ENCODE data around the gene SLC37A3. TPM values are rescaled to one million over a fixed set of nuclear protein-coding genes. Genes with fewer than 3 reads are reported as not detected.
"Not testable (repeated sequence)": the region's sequence is repeated elsewhere in the genome, so short reads cannot be mapped to it uniquely, and the experiment has no call there.

SLC37A3 gene
- total RNA-seq, 1 donor, result 79.0 TPM

DNA sequence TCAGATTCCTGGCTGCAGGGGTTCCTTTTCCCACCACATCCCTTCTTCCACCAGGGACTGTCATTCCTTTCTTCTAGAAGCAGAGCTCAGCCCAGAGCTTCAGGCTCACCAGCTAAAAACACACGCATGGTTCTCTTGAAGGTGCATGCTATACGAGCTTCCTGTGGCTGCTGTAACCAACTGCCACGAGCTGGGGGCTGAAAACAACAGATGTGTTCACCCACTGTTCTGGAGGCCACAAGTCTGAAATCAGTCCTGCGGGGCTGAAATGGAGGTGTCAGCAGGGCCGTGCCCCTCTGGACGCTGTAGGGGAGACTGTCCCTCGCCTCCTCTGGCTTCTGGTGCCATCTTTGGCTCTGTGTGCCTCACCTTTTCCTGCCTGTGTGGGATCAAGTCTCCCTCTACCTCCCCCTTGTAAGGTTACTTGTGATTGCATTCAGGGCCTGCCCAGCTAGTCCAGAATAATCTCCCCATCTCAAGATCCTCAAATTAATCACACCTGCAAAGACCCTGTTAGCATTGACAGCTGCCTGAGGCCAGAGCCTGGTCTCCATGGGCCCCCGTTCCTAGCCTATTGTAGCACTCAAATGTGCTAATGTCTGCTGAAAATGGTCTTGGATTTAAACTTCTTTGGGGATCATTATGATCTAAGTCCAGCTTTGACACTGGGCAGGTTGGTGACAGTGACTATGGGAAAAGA, 19.3 kb upstream of the SLC37A3 start:
- H3K4me3 ChIP-seq (ENCODE audit: low read depth, low read length), result no peak overlapping the region
- DNase-seq (ENCODE audit: low read depth), result no peak
- TF ChIP-seq, protein P1, sequence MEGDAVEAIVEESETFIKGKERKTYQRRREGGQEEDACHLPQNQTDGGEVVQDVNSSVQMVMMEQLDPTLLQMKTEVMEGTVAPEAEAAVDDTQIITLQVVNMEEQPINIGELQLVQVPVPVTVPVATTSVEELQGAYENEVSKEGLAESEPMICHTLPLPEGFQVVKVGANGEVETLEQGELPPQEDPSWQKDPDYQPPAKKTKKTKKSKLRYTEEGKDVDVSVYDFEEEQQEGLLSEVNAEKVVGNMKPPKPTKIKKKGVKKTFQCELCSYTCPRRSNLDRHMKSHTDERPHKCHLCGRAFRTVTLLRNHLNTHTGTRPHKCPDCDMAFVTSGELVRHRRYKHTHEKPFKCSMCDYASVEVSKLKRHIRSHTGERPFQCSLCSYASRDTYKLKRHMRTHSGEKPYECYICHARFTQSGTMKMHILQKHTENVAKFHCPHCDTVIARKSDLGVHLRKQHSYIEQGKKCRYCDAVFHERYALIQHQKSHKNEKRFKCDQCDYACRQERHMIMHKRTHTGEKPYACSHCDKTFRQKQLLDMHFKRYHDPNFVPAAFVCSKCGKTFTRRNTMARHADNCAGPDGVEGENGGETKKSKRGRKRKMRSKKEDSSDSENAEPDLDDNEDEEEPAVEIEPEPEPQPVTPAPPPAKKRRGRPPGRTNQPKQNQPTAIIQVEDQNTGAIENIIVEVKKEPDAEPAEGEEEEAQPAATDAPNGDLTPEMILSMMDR (IDR thresholded peaks at IDR 0.05; ENCODE audit: insufficient read depth, low read depth, low read length), result no peak

DNA sequence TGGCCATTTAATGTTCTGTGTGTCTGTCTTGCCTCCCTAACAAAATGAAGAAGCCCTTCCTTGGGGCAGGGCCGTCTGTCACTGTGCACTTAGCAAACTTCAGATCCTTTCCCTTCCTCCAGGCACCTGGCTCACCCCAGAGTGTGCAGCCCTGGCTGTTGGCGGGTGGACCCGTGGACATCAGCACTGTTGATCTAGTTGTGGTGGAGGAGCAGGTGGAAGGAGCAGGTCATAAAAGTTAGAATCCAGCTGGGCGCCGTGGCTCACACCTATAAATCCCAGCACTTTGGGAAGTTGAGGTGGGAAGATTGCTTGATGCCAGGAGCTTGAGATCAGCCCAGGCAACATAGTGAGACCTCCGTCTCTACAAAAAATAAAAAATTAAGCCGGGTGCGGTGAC, 18.2 kb upstream of the SLC37A3 start:
- TF ChIP-seq, protein P1 (IDR thresholded peaks at IDR 0.05; ENCODE audit: insufficient read depth, low read depth, low read length), result no peak
- H3K4me3 ChIP-seq (ENCODE audit: low read depth, low read length), result no peak overlapping the region
- no peak for DNase-seq (ENCODE audit: low read depth)

DNA sequence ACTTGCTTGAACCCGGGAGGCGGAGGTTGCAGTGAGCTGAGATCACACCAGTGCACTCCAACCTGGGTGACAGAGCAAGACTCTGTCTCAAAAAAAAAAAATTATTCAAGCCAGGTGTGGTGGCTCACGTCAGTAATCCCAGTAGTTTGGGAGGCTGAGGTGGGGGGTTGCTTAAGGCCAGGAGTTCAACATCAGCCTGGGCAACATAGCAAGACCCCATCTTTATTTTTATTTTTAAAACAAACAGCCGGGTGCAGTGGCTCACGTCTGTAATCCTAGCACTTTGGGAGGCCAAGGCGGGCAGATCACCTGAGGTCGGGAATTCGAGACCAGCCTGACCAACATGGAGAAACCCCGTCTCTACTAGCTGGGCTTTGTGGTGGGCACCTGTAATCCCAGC, 17.5 kb upstream of the SLC37A3 start:
- H3K4me3 ChIP-seq (ENCODE audit: low read depth, low read length); DNase-seq (ENCODE audit: low read depth): not testable (repeated sequence)

DNA sequence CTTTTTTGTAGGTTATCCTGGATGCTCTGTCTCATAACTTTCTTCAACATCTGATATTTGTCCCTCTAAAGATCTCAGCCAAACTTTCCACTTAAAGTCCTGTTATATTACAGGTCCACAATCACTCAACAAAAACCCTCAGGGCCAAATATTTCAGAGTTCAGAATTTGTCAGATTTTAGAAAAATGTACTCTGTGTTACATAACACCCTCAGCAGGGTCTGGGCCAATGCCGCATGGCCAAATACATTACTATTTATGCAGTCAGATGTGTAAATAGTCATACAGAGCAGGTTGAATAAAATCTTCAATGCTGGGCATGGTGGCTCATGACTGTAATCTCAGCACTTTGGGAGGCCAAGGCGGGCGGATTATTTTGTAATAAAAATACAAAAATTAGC, 17.0 kb upstream of the SLC37A3 start:
- no peak for DNase-seq (ENCODE audit: low read depth)
- no peak overlapping the region for H3K4me3 ChIP-seq (ENCODE audit: low read depth, low read length)
- TF ChIP-seq, protein P1 (IDR thresholded peaks at IDR 0.05; ENCODE audit: insufficient read depth, low read depth, low read length), result no peak

DNA sequence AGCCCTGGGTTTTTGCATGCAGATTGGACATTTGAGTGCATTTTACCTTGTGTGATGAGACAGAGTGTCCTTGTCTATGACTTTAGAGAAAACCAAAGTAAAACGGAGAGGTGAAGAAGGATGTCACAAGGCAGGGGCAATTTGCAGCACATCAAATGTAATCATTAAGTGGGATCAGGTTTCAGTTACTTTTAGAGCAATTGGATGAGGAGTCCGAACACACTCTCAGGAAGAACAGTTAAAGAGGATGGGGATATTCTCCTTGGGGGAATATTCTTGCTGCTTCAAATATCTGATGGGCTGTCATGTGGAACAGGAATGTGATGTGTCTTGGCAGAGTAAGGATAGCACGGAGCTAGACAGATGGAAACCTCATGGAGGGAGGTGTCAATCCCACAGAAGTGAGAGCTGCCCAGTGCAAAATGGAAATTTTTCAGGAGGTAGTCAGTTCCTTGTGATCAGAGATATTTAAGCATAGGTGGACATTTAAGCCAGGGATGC, 6.3 kb upstream of the SLC37A3 start:
- DNase-seq (ENCODE audit: low read depth), result no peak
- H3K4me3 ChIP-seq (ENCODE audit: low read depth, low read length), result no peak overlapping the region
- TF ChIP-seq, protein P1 (IDR thresholded peaks at IDR 0.05; ENCODE audit: insufficient read depth, low read depth, low read length), result no peak

DNA sequence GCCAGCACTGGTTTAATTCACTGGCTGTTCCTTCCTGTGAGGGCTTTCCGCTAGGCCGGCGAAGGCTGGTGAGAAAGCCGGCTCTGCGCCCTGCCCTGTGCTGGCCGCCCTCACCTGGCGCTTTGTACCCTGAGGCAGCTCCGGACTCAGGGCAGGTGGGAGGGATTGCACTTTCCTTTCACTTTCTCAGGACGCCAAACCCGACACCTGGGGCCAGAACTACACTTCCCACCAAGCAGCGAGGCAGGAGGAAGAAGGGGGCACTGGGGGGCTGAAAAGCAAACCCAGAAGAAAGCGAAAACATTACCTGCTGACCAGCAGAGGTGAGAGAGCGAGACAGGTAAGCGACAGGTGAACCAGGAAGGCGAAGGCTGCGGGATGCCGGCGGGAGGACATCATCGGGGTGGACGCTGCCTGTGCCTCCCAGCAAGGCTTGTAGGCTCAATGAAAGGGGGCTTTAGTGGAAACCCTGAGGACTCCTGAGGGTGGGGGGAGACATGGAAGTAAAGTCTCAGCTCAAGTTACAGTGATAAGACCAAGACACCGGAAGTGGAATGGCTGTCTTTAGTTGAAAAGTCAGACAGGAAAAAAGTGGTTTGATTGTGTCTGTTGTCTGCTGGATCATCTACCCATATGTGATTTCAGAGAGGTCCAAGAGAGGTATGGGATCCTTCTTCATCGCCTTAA, 5.7 kb upstream of the SLC37A3 start, which contains the start of gene RAB19:
Gene RAB19, plus strand, starts transcription at position 181 of the 687 bp plus-strand sequence. CDS start 3,589 bp downstream, outside the sequence.
- H3K4me3 ChIP-seq (ENCODE audit: low read depth, low read length), result peak within 1 kb of the TSS; percentile 39
- TF ChIP-seq, protein P1 (IDR thresholded peaks at IDR 0.05; ENCODE audit: insufficient read depth, low read depth, low read length), result no peak
- DNase-seq (ENCODE audit: low read depth), result no peak

DNA sequence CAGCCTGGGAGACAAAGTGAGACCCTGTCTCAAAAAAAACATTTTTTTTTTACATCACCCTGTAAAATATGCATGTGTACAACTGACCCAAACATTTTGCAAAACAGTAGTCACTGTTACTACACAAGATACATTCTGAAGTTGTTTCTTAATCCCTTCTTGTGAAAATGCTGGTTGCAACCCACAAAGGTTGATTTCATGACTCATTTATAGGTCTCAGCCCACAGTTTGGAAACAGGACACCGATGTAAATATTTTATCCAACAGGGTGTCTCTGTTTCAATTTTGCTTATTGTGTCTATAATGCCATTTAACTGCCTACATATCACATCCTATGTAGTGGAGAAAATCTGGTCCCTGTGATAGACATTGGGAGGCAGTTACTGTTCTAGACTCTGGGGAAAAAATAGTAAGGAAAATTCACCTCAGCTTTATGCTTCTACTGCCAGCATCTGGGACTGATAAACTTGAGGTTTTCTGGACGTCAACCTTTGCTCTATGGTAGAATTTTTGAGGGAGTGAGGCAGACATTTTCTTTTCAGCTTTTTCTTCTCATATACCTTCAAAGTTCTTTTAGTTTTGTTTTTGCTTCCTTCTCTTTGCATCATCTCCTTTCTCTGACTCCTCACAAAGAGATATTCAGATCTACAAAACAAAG, 4.0 kb upstream of the SLC37A3 start:
- DNase-seq (ENCODE audit: low read depth), result peak; percentile 87
- H3K4me3 ChIP-seq (ENCODE audit: low read depth, low read length), result no peak overlapping the region
- TF ChIP-seq, protein P1 (IDR thresholded peaks at IDR 0.05; ENCODE audit: insufficient read depth, low read depth, low read length), result no peak
